HL-60 (cell line): Measurements from ENCODE around the gene TMEM63C.

Experiments
- DNase-seq, 2 experiments: peaks; one replicate each; pipeline ENCODE4 v3.0.0-alpha.2; 2010 to 2020; ENCODE audit warnings: low read depth in 1 of 2, low spot score in 1 of 2
- H3K27ac ChIP-seq: fragments of 250-450 bp; sonication (Bioruptor Pico); replicated peaks from 2 replicates; pipeline ENCODE4 v1.5.1; 2020; ENCODE audit warnings: mild to moderate bottlenecking, moderate library complexity
- H3K27me3 ChIP-seq: fragments of 250-450 bp; sonication (Bioruptor Pico); 2 replicates; pipeline ENCODE4 v1.5.1; 2021; ENCODE audit warnings: mild to moderate bottlenecking, moderate library complexity; ENCODE audit not compliant: insufficient read depth, poor library complexity, severe bottlenecking
- H3K4me3 ChIP-seq: replicated peaks from 2 replicates; pipeline ENCODE4 v1.5.1; 2011; ENCODE audit warnings: mild to moderate bottlenecking, control low read depth, low read length; ENCODE audit not compliant: insufficient read depth
- CTCF ChIP-seq: IDR thresholded peaks from one replicate; pipeline ENCODE4 v1.5.1; 2011; ENCODE audit warnings: low read length, control low read depth, inconsistent platforms; ENCODE audit not compliant: insufficient read depth
- GABPA ChIP-seq: IDR thresholded peaks from 2 replicates; pipeline ENCODE4 v1.6.1; 2012; ENCODE audit warnings: low read depth
- POLR2AphosphoS5 ChIP-seq: IDR thresholded peaks from 2 replicates; pipeline ENCODE4 v1.6.1; 2012; ENCODE audit warnings: low read depth
- REST ChIP-seq: IDR thresholded peaks from 2 replicates; pipeline ENCODE4 v1.6.1; 2012; ENCODE audit warnings: low read depth; ENCODE audit not compliant: insufficient replicate concordance
- SPI1 ChIP-seq: IDR thresholded peaks from 2 replicates; pipeline ENCODE4 v1.6.1; 2012; ENCODE audit warnings: low read depth, mild to moderate bottlenecking, borderline replicate concordance

The TMEM63C gene

GRCh38 chr14:77302926-77303325 is 121.3 kb downstream of the TMEM63C start:
- no peak for DNase-seq
- Histone ChIP-seq H3K4me3 (no peak overlapping the region), H3K27ac (no peak overlapping the region), H3K27me3 (no peaks in the 10 kb centered on the region)
- TF ChIP-seq POLR2AphosphoS5 (no peak), GABPA (no peak), REST (no peak), SPI1 (no peak), CTCF (no peak)

- no peaks in the 10 kb centered on the region for H3K27me3 ChIP-seq
- H3K27ac ChIP-seq: no peak overlapping the region
- TF ChIP-seq CTCF (no peak), SPI1 (no peak), POLR2AphosphoS5 (no peak), REST (no peak), GABPA (no peak)
- DNase-seq: peak in 1 of 2 experiments; percentile 20
- no peak overlapping the region for H3K4me3 ChIP-seq
Observed at GRCh38 chr14:77303417-77304156, 122.0 kb downstream of the TMEM63C start.

- TF ChIP-seq GABPA (no peak), POLR2AphosphoS5 (no peak), CTCF (no peak), SPI1 (no peak), REST (no peak)
- Histone ChIP-seq H3K4me3 (no peak overlapping the region), H3K27ac (no peak overlapping the region), H3K27me3 (no peaks in the 10 kb centered on the region)
- no peak for DNase-seq
Observed at GRCh38 chr14:77305696-77306095, 124.1 kb downstream of the TMEM63C start.
